Activated CD4-positive, alpha-beta memory T cell treated with anti-CD3 and anti-CD28 coated beads, Interleukin-2, amount 10 ng/mL, durations not matched to agents 7 days and 5 days (primary cell): ENCODE data around the gene ARHGEF11. TPM values are rescaled to one million over a fixed set of nuclear protein-coding genes. Genes with fewer than 3 reads are reported as not detected.

Experiments
- CTCF ChIA-PET: fragments of 350-600 bp; sonication (Branson Sonifier 250); formaldehyde crosslinking; loops from one replicate; lab custom pipeline; 2021; ENCODE audit warnings: antibody characterized with exemption, inconsistent platforms; lab: Charles Lee
- POLR2A ChIA-PET: fragments of 350-600 bp; sonication (Branson Sonifier 250); formaldehyde crosslinking; loops from one replicate; lab custom pipeline; 2021; ENCODE audit warnings: antibody characterized with exemption; lab: Charles Lee
- DNase-seq: peaks from one replicate; pipeline ENCODE4 v3.0.0-alpha.2; 2020
- H3K27ac Mint-ChIP-seq: one replicate; pipeline ENCODE4 v1.8.0; 2021; ENCODE audit warnings: mild to moderate bottlenecking, mixed read lengths
- H3K27me3 Mint-ChIP-seq: one replicate; pipeline ENCODE4 v1.8.0; 2021; ENCODE audit warnings: mixed read lengths
- H3K36me3 Mint-ChIP-seq: one replicate; pipeline ENCODE4 v1.8.0; 2021; ENCODE audit warnings: low read depth, mixed read lengths
- H3K4me1 Mint-ChIP-seq: one replicate; pipeline ENCODE4 v1.8.0; 2021; ENCODE audit warnings: mixed read lengths
- H3K4me3 Mint-ChIP-seq: one replicate; pipeline ENCODE4 v1.8.0; 2021; ENCODE audit warnings: mild to moderate bottlenecking, mixed read lengths
- H3K9me3 Mint-ChIP-seq: one replicate; pipeline ENCODE4 v1.8.0; 2021; ENCODE audit warnings: mixed read lengths
- total RNA-seq, 2 experiments: library from RNA; stranded (reverse); gene quantifications; one replicate each; pipeline ENCODE4 v1.2.3, GENCODE V29; 2021

ARHGEF11 gene
- total RNA-seq, 2 experiments from 2014 or later: 14.9 to 15.8 TPM

- peaks cover 13% of the 10 kb centered on the region for H3K4me1 Mint-ChIP-seq
- no peak overlapping the region for H3K4me3 Mint-ChIP-seq
- H3K9me3 Mint-ChIP-seq: no peaks in the 10 kb centered on the region
- no peaks in the 10 kb centered on the region for H3K36me3 Mint-ChIP-seq
- no peak for DNase-seq
- POLR2A ChIA-PET: no interaction called here
- no peak overlapping the region for H3K27ac Mint-ChIP-seq
- CTCF ChIA-PET: interaction anchor here (5.1 to 8.1 kb wide), 2 partner anchors 49 to 91 kb away, joined by 67 to 112 read pairs; no protein-coding TSS in a partner anchor
- H3K27me3 Mint-ChIP-seq: peaks cover 52% of the 10 kb centered on the region
Measured at GRCh38 chr1:156887734-156888133, 157.8 kb downstream of the ARHGEF11 start.

- Mint-ChIP-seq H3K4me1 (peaks cover 11% of the 10 kb centered on the region), H3K36me3 (no peaks in the 10 kb centered on the region), H3K4me3 (no peak overlapping the region), H3K27ac (no peak overlapping the region), H3K27me3 (peaks cover 51% of the 10 kb centered on the region), H3K9me3 (no peaks in the 10 kb centered on the region)
- POLR2A ChIA-PET: no interaction called here
- CTCF ChIA-PET: interaction anchor here (0.9 to 8.1 kb wide), 2 partner anchors 27 to 90 kb away, joined by 3 to 112 read pairs; no protein-coding TSS in a partner anchor
- DNase-seq: no peak
Measured at GRCh38 chr1:156887317-156887716, 158.2 kb downstream of the ARHGEF11 start.

GRCh38 chr1:156886583-156887281, 158.8 kb downstream of the ARHGEF11 start:
- no peak overlapping the region for H3K27ac Mint-ChIP-seq
- no peak overlapping the region for H3K4me3 Mint-ChIP-seq
- CTCF ChIA-PET: interaction anchor here (0.9 to 8.1 kb wide), 3 partner anchors 27 to 161 kb away, joined by 3 to 112 read pairs (median 5); no protein-coding TSS in a partner anchor
- H3K9me3 Mint-ChIP-seq: no peaks in the 10 kb centered on the region
- peaks cover 46% of the 10 kb centered on the region for H3K27me3 Mint-ChIP-seq
- H3K36me3 Mint-ChIP-seq: no peaks in the 10 kb centered on the region
- POLR2A ChIA-PET: no interaction called here
- H3K4me1 Mint-ChIP-seq: peaks cover 5% of the 10 kb centered on the region
- DNase-seq: no peak

- peaks cover 2% of the 10 kb centered on the region for H3K4me1 Mint-ChIP-seq
- no peaks in the 10 kb centered on the region for H3K9me3 Mint-ChIP-seq
- DNase-seq: no peak
- peaks cover 39% of the 10 kb centered on the region for H3K27me3 Mint-ChIP-seq
- CTCF ChIA-PET: interaction anchor here (1.7 to 8.1 kb wide), 2 partner anchors 89 to 160 kb away, joined by 5 to 112 read pairs; no protein-coding TSS in a partner anchor
- no peaks in the 10 kb centered on the region for H3K36me3 Mint-ChIP-seq
- H3K27ac Mint-ChIP-seq: no peak overlapping the region
- no peak overlapping the region for H3K4me3 Mint-ChIP-seq
- POLR2A ChIA-PET: no interaction called here
Measured at GRCh38 chr1:156885880-156886355, 159.6 kb downstream of the ARHGEF11 start.

GRCh38 chr1:156885314-156885713, 160.2 kb downstream of the ARHGEF11 start:
- Mint-ChIP-seq H3K27me3 (peaks cover 38% of the 10 kb centered on the region), H3K4me1 (peaks cover 2% of the 10 kb centered on the region), H3K36me3 (no peaks in the 10 kb centered on the region), H3K27ac (no peak overlapping the region), H3K4me3 (no peak overlapping the region), H3K9me3 (no peaks in the 10 kb centered on the region)
- DNase-seq: no peak
- POLR2A ChIA-PET: no interaction called here
- CTCF ChIA-PET: interaction anchor here (1.7 kb wide), 1 partner anchor 159 kb away, joined by 5 read pairs; no protein-coding TSS in a partner anchor

Other genes starting within 250 kb of the ARHGEF11 start
- 100 to 1,000 TPM; 192 to 193 TPM for gene SH2D2A, start 228.9 kb downstream of the ARHGEF11 start, total RNA-seq
- gene INSRR, start 186.6 kb downstream of the ARHGEF11 start, total RNA-seq: under 1 TPM; 0.08 to 0.13 TPM
- 1 to 10 TPM; 1.6 to 1.8 TPM for gene NTRK1, start 184.9 kb downstream of the ARHGEF11 start, total RNA-seq
- gene PEAR1, start 152.0 kb downstream of the ARHGEF11 start, total RNA-seq: under 1 TPM in 1 of 2 experiments, not detected in 1; 0.05 TPM
- gene LRRC71, start 125.1 kb downstream of the ARHGEF11 start, total RNA-seq: not detected
- not detected for gene ETV3L, start 54.1 kb upstream of the ARHGEF11 start, total RNA-seq
- gene ETV3, start 92.7 kb upstream of the ARHGEF11 start, total RNA-seq: 10 to 100 TPM; 47.5 to 51.1 TPM